NOMO-1 (cell line): ENCODE results near the gene CHADL.

ENCODE experiments used
- DNase-seq, 2 experiments: peaks; one replicate each; lab custom pipeline; 2025; ENCODE audit not compliant: unreplicated experiment in 2 of 2; lab: John Stamatoyannopoulos, UW

Gene CHADL

GRCh38 chr22:41234815-41235695, 5.7 kb downstream of the CHADL start:
- DNase-seq: no peak

DNA sequence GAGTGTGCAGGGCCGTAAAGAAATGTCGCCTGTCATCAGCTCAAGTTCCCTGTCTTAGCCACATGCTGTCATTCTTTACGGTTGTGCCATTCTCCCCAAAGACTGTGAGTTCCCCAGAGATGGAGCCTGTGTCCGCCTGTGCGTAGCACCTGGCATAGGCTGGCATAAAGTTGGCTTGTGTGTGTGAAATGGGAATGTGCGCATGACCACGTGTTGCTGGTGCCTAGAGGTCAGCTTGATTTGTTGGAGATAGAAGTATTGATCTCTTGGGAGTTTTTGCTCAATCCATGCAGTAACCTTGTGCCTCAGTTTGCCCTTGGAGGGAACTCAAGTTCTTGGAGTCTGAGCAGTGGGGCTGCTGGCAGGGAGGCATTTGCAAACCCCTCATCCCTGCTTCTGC, 9.4 kb downstream of the CHADL start:
- no peak for DNase-seq

DNA sequence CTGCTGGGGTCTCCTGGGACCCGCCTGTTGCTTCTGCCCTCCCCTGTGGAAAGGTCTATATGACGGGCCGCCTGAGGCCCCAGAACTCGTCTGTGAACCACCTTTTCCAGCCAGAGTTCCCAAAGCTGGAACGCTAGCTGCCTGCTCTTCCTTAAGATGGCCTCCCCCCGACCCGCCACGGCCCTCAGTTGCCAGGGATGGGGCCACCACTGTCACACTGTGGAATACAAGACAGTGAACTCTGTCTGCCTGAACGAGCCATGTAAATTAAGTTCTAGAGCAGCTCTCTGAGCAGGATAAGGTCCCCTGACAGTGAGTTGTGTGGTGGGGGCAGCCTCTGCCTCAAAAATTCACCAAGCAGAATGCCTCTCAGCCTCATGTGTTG, 10.3 kb downstream of the CHADL start:
- DNase-seq: no peak

GRCh38 chr22:41229730-41230400, 10.9 kb downstream of the CHADL start:
- no peak for DNase-seq

DNA sequence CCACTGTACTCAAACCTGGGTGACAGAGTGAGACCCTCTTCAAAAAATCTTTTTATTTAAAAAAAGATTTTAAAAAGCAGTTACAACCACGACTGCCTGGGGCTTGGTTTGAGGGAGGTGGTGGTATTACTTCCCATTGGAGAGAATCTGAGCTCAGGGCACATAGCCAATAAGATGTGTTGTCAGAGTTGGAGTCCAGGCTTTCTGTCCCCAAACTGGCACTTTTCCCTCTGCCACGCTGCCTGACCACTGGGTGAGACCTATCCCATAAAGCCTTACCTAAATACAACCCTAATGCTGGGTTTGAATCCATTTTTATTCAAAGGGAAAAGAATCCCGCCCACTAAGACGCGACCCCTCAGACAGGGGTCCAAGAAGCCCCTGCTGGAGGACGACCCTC, 11.5 kb downstream of the CHADL start:
- no peak for DNase-seq

GRCh38 chr22:41226723-41227655, 13.7 kb downstream of the CHADL start:
- no peak for DNase-seq

DNA sequence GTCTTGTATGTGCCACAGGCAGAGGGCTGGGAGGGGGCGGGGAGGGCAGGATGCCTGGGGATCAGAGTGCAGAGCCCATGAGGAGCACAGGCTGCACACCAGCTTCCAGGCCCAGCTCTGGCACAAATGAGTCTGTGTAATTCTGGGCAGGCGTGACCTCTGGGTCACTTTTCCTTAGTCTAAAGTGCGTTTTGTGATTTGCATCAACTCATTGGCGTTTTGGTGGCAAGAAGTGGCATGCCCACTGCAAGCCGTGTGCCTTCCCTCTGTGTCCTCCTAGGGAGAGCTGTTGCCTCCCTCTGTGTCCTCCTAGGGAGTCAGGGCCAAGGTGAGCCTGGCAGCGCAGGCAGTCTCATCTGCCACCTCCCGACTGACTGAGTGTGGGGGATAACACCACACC, 17.2 kb downstream of the CHADL start:
- DNase-seq: no peak

DNA sequence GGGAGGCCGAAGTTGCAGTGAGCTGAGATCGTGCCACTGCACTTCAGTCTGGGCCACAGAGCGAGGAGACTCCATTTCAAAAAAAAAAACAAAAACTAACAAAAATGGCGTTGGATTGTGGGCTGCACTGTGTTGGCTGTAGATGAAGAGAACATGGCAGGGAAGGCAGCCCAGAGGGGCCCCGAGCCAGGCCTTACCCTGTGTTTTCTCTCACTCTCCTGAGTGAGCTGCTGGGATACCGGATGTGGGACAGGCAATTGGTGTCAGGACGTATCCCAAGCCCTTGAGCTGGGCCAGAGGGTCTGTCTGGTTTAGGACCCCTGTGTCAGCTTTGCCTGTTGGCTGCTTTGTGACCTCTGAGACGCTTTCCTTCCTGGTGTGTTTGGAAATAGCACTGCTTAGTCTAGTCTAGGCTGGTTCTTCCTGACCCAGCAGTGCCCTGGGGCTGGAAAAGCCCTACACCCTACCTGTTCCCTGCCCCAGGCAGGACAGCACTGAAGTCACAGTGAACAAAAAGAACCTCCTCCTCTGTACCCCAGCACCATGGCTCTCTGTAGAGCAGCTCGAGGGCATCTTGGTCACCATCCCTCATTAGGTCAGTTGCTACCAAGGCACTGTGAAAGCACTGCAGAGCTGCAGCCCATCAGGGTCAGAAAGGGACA, 17.8 kb downstream of the CHADL start:
- DNase-seq: no peak

DNA sequence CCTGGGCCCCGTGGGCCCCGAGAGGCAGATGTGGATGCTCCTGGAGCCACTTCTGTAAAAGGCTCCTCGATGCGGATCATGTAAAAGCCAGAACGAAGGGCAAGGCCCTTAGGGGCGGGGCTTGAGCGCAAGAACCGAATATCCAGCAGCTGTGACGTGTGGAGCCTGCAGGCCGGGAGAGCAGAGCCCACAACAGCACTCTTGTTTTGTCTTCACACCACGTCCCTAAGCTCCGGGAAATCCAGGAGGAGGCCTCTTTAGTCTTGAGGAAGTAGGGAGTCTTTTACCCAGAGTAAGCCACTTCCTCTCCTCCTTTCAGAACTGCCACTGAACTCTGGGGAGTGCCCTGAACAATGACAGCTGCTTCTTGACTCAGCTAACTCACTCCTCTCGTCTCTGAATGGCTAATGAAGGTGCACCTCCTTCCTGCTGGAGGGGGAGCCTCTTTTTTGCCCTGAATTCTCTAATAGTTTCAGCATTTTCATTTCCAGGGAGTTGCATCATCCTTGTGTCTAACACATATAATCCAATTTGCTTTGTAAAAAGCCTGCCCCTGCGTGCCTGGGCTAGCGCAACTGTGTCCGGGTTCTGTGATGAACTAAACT, 23.1 kb downstream of the CHADL start:
- DNase-seq: peak; percentile 91 to 96

GRCh38 chr22:41216984-41217383, 23.7 kb downstream of the CHADL start:
- DNase-seq: no peak

DNA sequence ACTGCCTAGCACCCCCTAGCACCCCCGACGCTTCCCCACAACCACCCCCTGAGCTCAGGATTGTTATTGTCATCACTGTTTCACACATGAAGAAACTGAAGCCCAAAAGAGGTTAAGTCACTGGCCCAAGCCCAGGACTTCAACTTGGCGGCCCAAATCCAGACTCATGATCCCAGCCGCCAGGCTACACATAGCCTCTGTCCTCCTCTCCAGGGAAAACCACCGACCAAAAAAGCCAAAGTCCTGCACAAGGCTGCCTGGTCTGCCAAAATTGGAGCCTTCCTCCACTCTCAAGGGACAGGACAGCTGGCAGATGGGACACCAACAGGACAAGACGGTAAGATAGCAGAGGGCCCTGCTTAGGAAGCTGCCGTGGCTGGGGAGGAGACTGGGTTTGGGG, 24.8 kb downstream of the CHADL start:
- DNase-seq: no peak

DNA sequence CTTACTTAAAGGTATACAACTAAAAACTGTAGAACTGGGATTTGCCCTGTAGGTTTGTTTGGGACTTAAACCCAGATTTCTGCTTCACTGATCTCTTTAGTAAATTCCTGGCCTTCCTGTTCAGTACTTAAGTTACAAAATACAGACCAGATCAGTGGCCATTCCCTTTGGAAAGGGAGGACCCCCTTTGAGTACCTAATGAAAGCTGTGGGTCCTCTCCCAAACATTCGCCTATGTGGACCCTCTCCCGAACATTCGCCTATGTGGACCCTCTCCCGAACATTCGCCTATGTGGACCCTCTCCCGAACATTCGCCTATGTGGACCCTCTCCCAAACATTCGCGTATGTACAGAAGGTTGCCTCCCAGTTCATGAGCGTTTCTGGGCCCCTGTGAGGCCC, 25.3 kb downstream of the CHADL start:
- no peak for DNase-seq

DNA sequence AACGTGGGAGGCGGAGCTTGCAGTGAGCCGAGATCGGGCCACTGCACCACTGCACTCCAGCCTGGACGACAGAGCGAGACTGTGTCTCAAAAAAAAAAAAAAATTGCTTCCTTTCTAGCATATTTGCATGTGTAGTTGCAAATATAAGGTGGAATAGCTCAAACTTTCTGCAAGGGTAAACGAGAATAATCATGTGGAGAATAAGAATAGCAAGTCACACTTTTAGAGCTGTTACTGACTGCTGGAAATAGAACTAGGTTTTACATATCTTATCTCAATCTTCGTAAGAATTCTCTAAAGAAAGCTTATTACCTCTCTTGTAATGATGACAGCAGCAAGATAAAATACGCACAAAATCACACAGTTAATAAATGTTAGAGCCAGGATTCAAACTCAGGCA, 34.0 kb downstream of the CHADL start:
- no peak for DNase-seq

DNA sequence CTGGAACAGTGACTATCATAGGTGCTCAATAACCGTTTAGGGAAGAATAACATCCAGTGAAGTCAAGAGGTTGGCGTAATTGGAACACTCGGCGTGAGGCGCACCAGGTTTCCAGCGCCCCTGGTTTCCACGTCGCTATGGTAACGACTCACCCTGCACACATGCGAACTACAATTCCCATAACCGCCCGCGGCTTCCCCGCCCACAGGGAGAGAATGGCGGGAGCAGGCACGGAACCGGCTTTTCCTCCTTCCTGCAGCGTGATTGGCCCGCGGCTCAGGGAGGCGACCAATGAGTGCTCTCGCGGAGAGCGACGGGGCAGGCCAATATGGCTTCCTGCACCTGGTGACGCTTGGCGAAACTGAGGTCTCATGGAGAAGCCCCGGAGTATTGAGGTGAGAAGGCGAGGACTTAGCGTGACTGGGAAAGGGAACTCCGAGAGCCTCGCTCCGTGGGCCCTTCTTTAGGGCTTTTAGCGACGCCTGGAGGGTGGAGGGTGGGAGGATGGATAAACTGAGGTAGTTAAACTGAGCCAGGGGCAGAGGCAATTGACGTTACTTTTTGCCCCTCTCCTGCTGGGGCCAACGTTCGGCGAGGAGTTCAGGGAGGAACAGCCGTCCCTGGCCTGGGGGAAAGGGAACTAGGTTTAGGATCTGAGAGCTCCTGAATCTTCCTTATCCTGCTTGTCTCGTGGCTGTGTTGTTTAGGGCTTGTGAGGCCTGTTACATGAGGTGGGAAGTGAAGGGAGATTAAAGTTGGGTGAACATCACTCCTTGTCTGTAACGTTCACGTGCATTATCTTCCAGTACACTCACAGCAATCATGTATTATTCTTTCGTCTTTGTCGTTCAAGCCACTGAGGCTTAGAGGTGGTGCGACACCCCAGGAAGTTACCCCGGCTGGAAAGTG, 35.5 kb downstream of the CHADL start, which contains the start of gene L3MBTL2:
L3MBTL2 (plus strand) TSS at position 321 of the 909 bp plus-strand sequence; CDS start at position 372, 51 bp downstream.
- peak; percentile 96 to 98 for DNase-seq

- no peak for DNase-seq
Observed at GRCh38 chr22:41204066-41204465, 36.7 kb downstream of the CHADL start.

GRCh38 chr22:41203118-41203517, 37.6 kb downstream of the CHADL start:
- no peak for DNase-seq

GRCh38 chr22:41201141-41201540, 39.6 kb downstream of the CHADL start:
- DNase-seq: peak in 1 of 2 experiments; percentile 20

DNA sequence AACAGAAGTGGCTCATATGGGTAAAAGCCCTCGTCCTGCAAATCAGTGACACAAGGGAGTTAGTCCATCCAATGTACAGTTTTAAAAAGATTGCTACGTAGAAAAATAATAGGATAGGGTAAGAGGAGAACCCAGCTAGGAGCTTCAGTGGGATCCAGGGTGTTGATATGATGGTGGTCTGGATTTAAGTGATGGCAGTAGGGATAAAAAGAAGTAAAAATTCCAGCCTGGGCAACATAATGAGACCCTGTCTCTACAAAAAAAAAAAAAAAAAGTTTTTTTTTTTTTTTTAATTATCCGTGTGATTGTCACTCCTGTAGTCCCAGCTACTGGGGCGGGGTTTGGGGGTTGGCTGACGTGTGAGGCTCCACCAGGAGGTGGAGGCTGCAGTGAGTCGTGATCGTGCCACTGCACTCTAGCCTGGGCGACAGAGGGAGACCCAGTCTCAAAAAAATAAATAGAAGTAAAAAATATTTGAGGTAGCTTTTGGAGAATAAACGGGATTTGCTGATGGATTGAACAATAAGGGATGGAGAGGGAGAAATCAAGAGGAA, 42.6 kb downstream of the CHADL start:
- no peak for DNase-seq
